Stimulated activated CD4-positive, alpha-beta T cell treated with anti-CD3 and anti-CD28 coated beads, Interleukin-15, amount 100 ng/mL, for 48 hours (primary cell): Measurements from ENCODE around the gene TTF1.

Source experiments
- DNase-seq, 2 donors: peaks; one replicate each; pipeline ENCODE4 v3.0.0-alpha.2; 2020; ENCODE audit warnings: low read depth in 2 of 2

TTF1 gene

DNA sequence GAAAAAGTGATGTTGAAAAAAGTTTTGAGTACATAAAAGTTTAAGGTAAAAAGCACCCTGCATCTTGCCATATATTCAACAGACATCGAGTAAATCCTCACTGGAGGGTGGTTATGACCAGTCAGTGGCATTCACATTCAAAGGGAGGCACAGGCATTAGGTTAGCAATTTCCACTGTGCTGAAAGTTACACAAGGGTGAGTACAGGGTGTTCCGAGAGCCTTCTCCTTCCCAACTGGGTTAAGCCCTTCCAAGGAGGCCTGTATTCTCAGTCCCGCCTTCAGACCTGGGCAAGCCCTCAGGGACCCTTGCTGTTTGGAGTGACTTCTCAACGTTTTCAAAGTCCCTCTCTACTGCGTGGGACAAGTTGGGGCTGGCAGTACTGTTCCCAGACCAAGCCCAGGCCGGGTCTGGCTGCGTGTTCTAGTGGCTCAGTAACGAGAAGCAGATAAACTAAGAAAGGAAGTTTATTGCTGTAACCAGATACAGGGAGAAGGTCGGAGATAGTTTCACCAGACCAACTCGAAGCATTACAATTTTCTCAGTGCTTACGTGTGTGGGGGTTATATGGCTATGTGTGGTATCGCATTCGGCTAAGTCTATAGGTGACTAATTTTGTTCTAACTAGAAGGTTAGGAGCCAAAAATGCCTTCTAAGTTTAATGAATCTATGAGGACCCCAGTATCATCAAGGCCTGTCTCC, 38.9 kb downstream of the TTF1 start:
- no peak for DNase-seq

DNA sequence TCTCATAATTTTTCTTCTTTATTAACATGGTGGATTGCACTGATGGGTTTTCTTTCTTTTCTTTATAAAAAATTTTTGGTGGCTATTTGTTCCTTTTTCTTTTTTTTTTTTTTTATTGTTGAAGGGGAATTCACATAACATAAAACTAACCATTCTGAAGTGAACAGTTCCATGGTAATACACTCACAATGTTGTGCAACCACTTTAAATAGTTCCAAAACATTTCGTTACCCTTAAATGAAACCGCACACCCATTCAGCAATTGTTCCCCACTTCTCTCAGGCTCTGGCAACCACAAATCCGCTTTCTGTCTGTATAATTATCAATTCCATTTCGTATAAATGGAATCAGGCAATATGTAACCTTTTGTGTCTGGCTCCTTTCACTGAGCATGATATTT, 40.2 kb downstream of the TTF1 start:
- no peak for DNase-seq

DNA sequence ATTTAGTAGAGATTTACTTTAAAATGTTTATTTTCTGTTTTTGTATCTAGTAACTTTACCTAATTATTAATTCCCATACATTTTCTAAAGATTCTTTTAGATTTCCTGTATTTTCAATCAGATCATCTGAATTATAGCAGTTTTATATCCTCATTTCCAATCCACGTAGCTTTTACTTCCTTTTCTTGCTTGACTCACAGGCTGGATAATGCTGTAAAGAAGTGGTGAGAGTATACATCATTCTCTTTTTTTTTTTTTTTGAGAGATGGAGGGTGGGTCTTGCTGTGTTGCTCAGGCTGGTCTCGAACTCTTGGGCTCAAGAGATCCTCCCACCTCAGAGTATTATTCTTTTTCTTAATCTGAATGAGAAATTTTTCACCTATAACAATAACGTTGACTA, 40.7 kb downstream of the TTF1 start:
- no peak for DNase-seq

DNA sequence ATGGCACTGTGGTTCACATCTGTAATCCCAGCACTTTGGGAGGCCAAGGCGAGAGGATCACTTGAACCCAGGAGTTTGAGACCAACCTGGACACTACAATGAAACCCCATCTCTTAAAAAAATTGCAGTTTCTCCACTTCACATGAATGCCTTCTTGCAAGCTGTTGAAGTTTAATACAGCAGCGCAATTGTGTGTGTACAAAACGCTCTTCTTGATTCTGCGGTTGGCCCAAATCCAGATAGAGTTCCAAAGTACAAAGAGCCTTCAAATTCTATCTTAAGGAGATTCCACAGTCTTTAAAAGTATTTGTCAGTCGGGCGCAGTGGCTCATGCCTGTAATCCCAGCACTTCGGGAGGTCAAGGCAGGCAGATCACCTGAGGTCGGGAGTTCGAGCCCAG, 42.6 kb downstream of the TTF1 start:
- no peak for DNase-seq

DNA sequence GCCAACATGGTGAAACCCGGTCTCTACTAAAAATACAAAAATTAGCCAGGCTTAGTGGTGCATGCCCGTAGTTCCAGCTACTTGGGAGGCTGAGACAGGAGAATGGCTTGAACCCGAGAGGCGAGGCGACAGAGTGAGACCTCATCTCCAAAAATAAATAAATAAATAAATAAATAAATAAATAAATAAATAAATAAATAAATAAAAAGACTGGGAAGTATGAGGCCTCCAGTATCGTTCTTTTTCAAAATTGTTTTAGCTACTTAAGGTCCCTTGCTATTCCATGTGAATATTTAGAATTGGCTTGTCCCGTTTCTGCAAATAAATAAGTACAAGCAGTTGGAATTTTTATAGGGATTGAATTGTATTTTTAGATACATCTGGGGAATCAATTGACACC, 48.9 kb downstream of the TTF1 start:
- DNase-seq, result no peak

DNA sequence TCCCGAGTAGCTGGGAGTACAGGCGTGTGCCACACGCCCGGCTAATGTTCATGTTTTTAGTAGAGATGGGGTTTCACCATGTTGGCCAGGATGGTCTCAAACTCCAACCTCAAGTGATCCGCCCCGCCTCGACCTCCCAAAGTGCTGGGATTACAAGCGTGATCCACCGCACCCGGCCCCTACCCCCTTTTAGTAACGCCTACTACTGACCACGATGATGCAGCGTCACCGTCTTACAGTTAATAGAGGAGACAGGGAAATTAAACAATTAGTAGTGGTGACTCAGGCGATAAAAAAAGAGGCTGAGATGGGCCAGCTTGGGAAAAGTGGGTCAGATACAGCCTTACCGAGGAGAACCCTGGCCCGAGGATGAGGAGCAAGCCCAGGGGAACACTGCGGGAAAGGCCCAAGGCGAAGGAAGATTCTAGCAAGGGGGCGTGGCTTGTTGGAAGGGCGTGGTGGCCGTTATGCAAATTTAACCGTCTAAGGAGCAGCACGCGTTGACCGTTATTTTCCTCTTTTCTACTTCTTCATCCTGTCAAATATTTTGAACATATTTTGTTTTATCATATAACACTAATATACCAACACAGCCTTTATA, 50.2 kb downstream of the TTF1 start:
- no peak for DNase-seq

DNA sequence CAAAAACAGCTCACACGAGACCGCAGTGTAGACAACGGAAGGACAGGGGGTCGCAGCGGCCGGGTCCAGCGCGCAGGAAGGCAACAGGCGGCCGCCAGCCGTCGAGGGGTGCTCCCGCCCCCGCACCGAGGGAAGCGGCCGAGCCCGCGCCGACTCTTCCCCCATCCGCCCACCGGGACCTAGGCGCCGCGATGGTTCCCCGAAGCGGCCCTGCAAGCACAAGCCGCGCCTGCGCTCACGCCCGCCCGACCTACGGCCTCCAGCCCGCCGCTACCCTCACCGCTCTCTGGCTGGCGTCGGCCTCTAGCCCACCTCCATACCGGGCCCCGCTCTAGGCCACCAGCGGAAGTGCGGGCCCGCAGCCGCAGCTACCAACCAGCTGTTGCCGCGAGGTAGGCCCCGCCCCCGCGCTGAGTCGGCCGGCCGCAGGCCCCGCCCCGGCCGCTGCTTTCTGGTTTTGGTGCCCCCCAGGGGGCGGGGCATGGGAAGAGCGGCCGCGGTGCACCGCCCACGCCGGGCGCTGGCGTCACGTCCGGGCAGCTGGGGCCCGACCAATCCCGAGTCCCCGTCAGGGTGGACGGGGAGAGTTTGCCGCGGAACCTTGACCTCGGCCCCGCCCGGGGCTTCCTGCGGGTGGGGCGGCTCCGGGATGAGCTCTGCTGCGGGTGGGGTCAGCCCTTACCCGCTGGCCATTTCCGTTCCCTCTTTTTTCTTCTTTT, 51.8 kb downstream of the TTF1 start, which contains the start of gene SETX:
Gene SETX (minus strand): TSS at position 350 of the 719 bp plus-strand sequence. CDS start 5,558 bp downstream, outside the sequence.
- peak; percentile 93 to 96 for DNase-seq

DNA sequence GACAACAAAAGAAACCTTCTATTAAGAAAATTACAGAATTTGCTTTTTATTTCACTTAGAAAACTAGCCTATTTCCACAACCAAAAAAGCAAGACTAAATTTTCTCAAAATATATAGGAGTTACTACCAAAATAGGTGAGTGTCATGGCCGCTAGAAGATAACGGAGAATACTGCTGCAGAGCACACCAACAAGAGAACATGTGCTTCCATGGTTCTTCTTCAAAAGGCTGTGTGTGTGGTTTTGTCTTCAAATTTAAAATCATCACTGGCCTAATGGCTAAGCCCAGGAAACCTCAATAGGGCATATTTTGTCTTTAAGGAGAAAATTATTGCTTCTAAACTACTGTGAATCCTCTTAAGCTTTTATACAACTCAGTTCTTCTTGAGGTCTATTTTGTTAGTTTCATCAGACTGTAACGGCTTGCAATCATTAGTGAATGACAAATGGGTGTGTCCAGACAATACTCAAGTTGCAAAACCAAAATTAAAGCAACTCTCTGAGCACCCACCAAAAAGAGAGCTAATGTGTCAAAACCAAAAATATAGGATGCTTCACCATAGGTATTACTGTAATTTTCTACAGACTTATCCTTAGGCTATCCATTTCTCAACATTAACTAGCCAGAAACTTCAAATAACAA, 55.1 kb downstream of the TTF1 start:
- no peak for DNase-seq

DNA sequence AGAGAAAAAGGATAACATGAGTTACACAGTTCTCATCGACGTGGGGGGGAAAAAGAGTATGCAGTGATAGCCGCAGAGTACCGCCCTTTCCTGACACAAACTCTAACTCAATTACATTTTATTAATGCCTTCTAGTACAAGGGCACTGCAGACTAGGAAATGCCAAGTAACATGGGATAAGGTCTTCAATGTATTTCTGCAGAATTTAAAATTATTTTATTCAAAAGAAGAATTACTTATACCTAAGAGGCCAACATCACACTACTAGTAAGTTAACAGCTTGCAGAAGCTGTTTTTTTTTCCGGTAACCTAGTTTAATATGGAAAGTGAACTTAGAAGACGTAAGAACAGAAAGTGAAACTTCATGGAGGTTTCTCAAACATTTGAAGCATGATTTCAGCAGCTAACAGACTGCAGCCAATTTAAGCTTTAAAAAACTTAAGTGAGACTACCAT, 55.8 kb downstream of the TTF1 start:
- no peak for DNase-seq

DNA sequence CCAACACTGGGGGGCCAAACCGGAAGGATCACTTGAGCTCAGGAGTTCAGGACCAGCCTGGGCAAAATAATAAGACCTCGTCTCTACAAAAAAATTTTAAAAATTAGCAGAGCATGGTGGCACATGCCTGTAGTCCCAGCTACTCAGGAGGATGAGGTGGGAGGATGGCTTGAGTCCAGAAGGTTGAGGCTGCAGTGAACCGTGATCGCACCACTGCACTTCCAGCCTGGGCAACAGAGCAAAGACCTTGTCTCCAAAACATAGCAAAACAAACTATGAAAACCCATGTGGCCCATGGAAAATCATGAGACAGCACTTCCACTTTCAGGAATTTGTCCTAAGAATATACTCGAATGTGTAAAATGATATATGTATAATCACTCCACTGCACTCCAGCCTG, 58.0 kb downstream of the TTF1 start:
- DNase-seq, result no peak

DNA sequence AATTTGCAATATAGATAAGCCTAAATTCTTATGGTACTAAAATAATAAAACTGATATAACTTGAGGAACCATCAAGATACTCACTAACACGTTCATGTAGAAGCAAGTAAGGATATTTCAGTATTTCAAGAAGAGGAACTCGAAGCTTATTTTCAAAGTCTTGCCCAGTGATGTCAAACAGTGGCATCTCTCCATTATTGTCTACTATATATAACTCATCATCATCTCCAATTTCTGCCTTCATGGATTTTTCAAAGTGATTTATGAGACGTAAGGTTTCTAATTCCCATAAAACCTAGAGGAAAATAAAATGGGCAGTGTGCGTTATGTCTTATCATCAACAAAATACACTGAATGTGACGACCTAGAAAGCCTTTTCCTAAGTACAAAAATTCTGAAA, 60.5 kb downstream of the TTF1 start:
- DNase-seq, result no peak

DNA sequence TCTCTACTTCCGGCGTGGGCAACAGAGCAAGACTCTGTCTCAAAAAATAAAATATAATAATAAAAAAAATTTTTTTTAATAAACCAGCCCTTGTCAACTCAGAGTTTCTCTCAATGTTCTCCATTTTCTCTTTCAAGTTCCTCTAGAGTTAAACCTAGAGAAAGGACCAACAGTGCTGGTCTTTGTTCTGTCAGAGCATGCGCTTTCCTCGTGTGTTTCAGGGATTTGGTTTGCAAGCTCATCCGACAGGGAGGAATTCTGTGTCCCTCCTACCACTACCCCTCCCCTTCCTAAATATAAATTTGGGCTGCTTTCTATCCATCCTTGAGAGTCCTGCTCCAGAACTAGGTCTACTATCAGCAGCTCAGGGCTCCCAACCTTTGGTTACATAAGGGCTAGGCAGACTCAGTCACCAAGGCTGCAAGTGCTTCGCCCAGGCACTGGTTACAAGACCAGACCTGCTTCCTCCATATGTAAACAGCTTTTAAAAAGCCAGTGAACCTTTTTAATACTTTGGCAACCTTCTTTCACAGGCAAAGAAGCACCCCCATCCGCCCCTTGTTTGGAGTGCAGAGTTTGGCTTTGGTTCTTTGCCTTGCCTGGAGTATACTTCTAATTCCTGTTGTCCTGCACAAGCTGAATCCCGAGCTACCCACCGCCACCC, 65.3 kb downstream of the TTF1 start:
- DNase-seq, result no peak

DNA sequence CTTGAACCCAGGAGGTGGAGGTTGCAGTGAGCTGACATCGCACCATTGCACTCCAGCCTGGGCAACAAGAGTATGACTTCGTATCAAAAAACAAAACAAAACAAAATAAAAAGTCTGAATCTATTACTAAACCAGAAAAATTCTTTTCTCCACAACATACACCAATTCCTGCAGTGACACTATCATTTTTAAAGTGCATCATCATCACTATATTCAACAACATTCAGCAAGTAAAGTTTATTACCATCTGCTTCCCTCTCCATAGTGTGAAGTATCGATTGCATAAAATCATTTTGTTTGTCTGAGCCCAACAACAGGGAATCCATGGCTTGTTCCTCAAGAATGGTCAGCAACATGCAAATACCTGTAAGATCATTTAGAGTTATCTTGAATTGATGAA, 72.3 kb downstream of the TTF1 start:
- no peak for DNase-seq

DNA sequence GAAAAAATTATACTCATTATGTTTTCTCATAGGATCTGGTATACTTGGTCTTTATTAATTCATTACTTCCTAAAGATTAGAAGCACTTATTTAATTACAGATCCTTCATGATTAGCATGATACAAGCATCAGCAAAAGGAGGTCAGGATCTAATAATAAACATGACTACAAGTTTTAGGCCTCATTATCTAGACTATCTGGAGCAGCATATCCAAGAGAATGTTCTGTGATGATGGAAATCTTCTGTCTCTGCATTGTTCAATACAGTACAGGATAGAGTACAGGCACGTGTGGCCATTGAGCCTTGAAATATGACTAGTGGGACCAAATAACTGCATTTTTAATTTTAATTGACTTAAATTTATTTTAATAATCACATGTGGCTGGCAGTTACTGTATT, 73.1 kb downstream of the TTF1 start:
- no peak for DNase-seq

DNA sequence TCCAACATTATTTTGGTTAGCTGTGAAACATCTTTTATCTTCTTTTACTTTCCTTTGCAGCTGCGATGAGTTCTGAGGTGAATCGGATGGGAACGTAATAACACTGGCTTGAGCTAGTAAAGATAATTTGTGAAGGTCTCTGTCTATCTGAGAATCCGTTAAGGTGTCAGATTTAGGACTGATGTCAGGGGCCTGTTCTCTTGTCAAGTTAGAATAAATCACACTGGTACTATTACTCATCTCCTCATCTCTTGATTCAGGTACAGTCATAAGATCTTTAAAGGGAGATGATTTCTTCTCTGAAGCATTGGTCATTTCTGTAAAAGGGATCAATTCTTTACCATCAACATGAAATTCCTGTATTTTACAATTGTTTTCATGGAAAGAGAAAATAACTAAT, 78.1 kb downstream of the TTF1 start:
- DNase-seq, result no peak

DNA sequence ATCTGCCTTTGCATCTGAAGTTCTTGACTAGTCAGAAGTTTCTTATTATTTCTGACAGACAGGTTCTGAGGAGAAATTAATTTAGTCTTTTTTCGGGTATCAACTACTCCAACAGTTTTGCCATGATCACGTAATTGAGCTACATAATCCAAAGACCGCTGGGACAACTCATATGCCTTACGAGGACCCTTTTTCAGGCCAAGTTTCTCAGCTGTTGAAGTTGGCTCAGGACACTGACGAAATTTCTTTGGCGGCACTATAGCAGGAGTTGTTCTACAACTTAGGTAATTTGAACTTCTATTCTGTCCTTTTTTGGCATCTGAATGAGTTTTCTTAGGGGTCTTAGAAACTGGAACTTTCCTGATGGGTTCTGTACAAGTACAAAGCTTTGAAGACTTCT, 79.1 kb downstream of the TTF1 start:
- DNase-seq, result no peak
